Caco-2 (cell line): ENCODE data around the gene AK2. TPM values are rescaled to one million over a fixed set of nuclear protein-coding genes. Genes with fewer than 3 reads are reported as not detected.

Experiments used
- BruUV-seq: library from RNA; stranded (reverse); fragments of 400-500 nt; replicated peaks from 2 replicates; lab custom pipeline; 2021; lab: Mats Ljungman, UMichigan
- CTCF ChIA-PET: fragments of 300-600 bp; sonication (Branson Sonifier 250); formaldehyde crosslinking; loops from one replicate; lab custom pipeline; 2022; ENCODE audit warnings: antibody characterized with exemption; lab: Charles Lee
- POLR2A ChIA-PET: fragments of 300-600 bp; sonication (Branson Sonifier 250); formaldehyde crosslinking; loops from one replicate; lab custom pipeline; 2022; ENCODE audit warnings: antibody characterized with exemption; lab: Charles Lee
- DNase-seq, 2 experiments: peaks; one replicate each; pipeline versions ENCODE4 v3.0.0 to v3.0.0-alpha.2; 2020 to 2022
- H3K27me3 ChIP-seq: replicated peaks from 2 replicates; pipeline ENCODE4 v1.6.0; 2011; ENCODE audit warnings: low read length; ENCODE audit not compliant: control insufficient read depth, insufficient read depth
- H3K36me3 ChIP-seq: 2 replicates; pipeline ENCODE4 v1.5.1; 2011; ENCODE audit warnings: low read length; ENCODE audit not compliant: control insufficient read depth, insufficient read depth
- H3K4me1 ChIP-seq: fragments of 250-450 bp; sonication (Bioruptor Pico); 2 replicates; pipeline ENCODE4 v1.5.1; 2020; ENCODE audit warnings: mild to moderate bottlenecking
- H3K4me3 ChIP-seq: 2 replicates; pipeline ENCODE4 v1.5.1; 2011; ENCODE audit warnings: low read depth, mild to moderate bottlenecking, control low read depth, low read length
- H3K9me3 ChIP-seq: fragments of 250-450 bp; sonication (Bioruptor Pico); 2 replicates; pipeline ENCODE4 v1.5.1; 2020; ENCODE audit warnings: mild to moderate bottlenecking, moderate library complexity
- H3K27ac Mint-ChIP-seq: one replicate; pipeline ENCODE4 v1.8.0; 2022; ENCODE audit warnings: mixed read lengths; ENCODE audit not compliant: unreplicated experiment
- H3K27me3 Mint-ChIP-seq: one replicate; pipeline ENCODE4 v1.8.0; 2022; ENCODE audit warnings: mixed read lengths; ENCODE audit not compliant: insufficient read depth, unreplicated experiment
- H3K36me3 Mint-ChIP-seq: one replicate; pipeline ENCODE4 v1.8.0; 2022; ENCODE audit warnings: mild to moderate bottlenecking, mixed read lengths; ENCODE audit not compliant: insufficient read depth, unreplicated experiment
- H3K4me1 Mint-ChIP-seq: one replicate; pipeline ENCODE4 v1.8.0; 2022; ENCODE audit warnings: low read depth, mixed read lengths; ENCODE audit not compliant: unreplicated experiment
- H3K4me3 Mint-ChIP-seq: one replicate; pipeline ENCODE4 v1.8.0; 2022; ENCODE audit warnings: mild to moderate bottlenecking, moderate library complexity, mixed read lengths; ENCODE audit not compliant: unreplicated experiment
- H3K9me3 Mint-ChIP-seq: one replicate; pipeline ENCODE4 v1.8.0; 2022; ENCODE audit warnings: mixed read lengths; ENCODE audit not compliant: unreplicated experiment
- intact Hi-C: fragments of 100-400 bp; cut with micrococcal nuclease; formaldehyde crosslinking; loops from one replicate; pipeline ENCODE4 v1.10.0; 2022; ENCODE audit not compliant: unreplicated experiment
- total RNA-seq: library from RNA; stranded (reverse); gene quantifications from 2 replicates; pipeline ENCODE4 v1.2.3, GENCODE V29; 2022
- TF ChIP-seq, protein P1 (sequence below), 2 experiments: fragments of 200-600 bp in 1 of 2; IDR thresholded peaks; 1 replicate in 1 of 2; 2 replicates in 1 of 2; pipeline versions ENCODE4 v1.5.1 to v1.8.0; 2011 to 2022; ENCODE audit warnings: antibody characterized with exemption in 1 of 2, control low read depth in 1 of 2, inconsistent platforms in 1 of 2, low read depth in 1 of 2, low read length in 1 of 2, mild to moderate bottlenecking in 1 of 2, moderate library complexity in 1 of 2; ENCODE audit not compliant: insufficient read depth in 1 of 2, severe bottlenecking in 1 of 2, unreplicated experiment in 1 of 2

The AK2 gene
- total RNA-seq, 1 experiment from 2014 or later = 127 TPM

DNA sequence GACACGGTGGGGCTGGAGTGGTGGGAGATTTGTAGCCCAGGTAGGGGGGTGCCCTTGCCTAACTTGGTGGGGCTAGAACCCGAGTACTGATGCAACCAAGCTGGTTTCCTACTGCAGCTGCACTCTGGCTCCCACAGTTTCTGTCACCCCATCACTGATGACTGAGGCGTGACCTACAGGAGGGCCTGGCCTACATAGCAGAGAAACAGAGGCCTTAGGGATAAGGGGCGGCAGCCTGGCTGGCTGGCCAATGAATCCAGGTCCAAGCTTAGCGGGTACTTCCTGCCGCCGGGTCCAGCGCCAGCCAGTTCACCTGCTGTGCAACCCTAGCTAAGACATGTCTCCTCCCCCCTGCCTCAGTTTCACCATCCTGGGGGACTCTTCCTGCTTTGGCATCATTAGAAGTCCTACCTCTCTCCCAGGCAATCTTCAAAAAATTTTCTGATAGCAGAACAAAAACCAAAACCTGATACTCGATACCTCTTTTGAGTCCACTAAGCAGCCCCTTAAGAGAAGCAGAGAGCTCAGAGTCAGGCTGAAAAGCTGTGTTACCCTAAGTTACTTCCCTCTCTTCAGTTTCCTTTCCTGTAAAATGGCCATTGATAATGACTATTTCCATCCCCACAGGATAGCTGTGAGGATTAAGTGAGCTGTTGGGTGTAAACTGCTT, 44.7 kb downstream of the AK2 start:
- no peaks in the 10 kb centered on the region for H3K36me3 ChIP-seq
- H3K27me3 Mint-ChIP-seq = no peaks in the 10 kb centered on the region
- TF ChIP-seq, protein P1, sequence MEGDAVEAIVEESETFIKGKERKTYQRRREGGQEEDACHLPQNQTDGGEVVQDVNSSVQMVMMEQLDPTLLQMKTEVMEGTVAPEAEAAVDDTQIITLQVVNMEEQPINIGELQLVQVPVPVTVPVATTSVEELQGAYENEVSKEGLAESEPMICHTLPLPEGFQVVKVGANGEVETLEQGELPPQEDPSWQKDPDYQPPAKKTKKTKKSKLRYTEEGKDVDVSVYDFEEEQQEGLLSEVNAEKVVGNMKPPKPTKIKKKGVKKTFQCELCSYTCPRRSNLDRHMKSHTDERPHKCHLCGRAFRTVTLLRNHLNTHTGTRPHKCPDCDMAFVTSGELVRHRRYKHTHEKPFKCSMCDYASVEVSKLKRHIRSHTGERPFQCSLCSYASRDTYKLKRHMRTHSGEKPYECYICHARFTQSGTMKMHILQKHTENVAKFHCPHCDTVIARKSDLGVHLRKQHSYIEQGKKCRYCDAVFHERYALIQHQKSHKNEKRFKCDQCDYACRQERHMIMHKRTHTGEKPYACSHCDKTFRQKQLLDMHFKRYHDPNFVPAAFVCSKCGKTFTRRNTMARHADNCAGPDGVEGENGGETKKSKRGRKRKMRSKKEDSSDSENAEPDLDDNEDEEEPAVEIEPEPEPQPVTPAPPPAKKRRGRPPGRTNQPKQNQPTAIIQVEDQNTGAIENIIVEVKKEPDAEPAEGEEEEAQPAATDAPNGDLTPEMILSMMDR (IDR thresholded peaks at IDR 0.05; ENCODE audit: insufficient read depth in 1 of 2, low read depth in 1 of 2, low read length in 1 of 2, severe bottlenecking in 1 of 2, unreplicated experiment in 1 of 2) = no peak
- peak overlapping the region; percentile 23 for H3K4me3 Mint-ChIP-seq
- intact Hi-C loops = loop anchor here (5.0 kb wide), 1 partner anchor 60 kb away; no protein-coding TSS in a partner anchor
- no peak overlapping the region for H3K4me3 ChIP-seq
- no peaks in the 10 kb centered on the region for H3K9me3 Mint-ChIP-seq
- no peaks in the 10 kb centered on the region for H3K9me3 ChIP-seq
- no peaks in the 10 kb centered on the region for H3K27me3 ChIP-seq
- H3K4me1 Mint-ChIP-seq = peaks cover 9% of the 10 kb centered on the region
- H3K27ac Mint-ChIP-seq = peak overlapping the region; percentile 67
- peaks cover 10% of the 10 kb centered on the region for H3K36me3 Mint-ChIP-seq
- BruUV-seq = no TSS peak
- peaks cover 18% of the 10 kb centered on the region for H3K4me1 ChIP-seq
- DNase-seq = no peak
- ChIA-PET CTCF (interaction anchor here (0.5 to 1.2 kb wide), 5 partner anchors 9 to 471 kb away, joined by 3 to 8 read pairs (median 7); no protein-coding TSS in a partner anchor), POLR2A (interaction anchor here (0.5 to 1.1 kb wide), 5 partner anchors 14 to 106 kb away, joined by 3 to 7 read pairs (median 4); partner anchors contain the start of genes AZIN2 and RNF19B)

DNA sequence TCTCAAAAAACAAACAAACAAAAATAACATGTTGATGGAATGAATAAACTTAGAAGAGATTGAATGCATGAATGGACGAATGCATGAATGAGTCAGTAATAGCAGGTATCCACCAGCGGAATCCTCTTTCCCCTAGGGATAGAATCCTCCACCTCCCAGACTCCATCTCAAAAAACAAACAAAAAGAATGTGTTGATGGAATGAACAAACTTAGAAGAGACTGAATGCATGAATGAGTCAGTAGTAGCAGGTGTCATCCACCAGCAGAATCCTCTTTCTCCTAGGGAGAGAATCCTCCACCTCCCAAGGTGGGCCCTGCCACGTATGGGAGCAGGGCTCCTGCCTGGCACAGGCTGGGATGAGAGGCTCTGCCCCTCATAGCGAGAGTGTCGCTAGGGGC, 45.3 kb downstream of the AK2 start:
- Mint-ChIP-seq H3K36me3 (peaks cover 10% of the 10 kb centered on the region), H3K4me1 (peaks cover 9% of the 10 kb centered on the region), H3K4me3 (no peak overlapping the region), H3K9me3 (no peaks in the 10 kb centered on the region), H3K27ac (peak overlapping the region; percentile 67), H3K27me3 (no peaks in the 10 kb centered on the region)
- peaks cover 18% of the 10 kb centered on the region for H3K4me1 ChIP-seq
- ChIA-PET CTCF (no interaction called here), POLR2A (no interaction called here)
- no TSS peak for BruUV-seq
- TF ChIP-seq, protein P1 (IDR thresholded peaks at IDR 0.05; ENCODE audit: insufficient read depth in 1 of 2, low read depth in 1 of 2, low read length in 1 of 2, severe bottlenecking in 1 of 2, unreplicated experiment in 1 of 2) = no peak
- H3K27me3 ChIP-seq = no peaks in the 10 kb centered on the region
- H3K4me3 ChIP-seq = no peak overlapping the region
- no peaks in the 10 kb centered on the region for H3K9me3 ChIP-seq
- no peaks in the 10 kb centered on the region for H3K36me3 ChIP-seq
- intact Hi-C loops = loop anchor here (5.0 kb wide), 1 partner anchor 59 kb away; no protein-coding TSS in a partner anchor
- DNase-seq = no peak

DNA sequence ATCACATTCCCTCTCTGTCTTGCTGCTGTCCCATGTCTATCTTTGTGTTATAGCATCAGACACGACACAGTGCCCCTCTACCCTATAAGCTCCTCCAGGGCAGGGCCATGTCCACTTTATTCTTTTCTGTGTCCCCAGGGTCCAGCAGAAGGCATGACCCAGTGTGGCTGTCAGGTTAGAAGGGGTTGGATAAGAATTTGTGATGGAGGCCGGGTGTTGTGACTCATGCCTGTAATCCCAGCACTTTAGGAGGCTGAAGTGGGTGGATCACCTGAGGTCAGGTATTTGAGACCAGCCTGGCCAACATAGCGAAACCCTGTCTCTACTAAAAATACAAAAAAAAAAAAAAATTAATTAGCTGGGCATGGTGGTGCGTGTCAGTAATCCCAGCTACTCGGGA, 45.8 kb downstream of the AK2 start:
- no peaks in the 10 kb centered on the region for H3K36me3 ChIP-seq
- TF ChIP-seq, protein P1 (IDR thresholded peaks at IDR 0.05; ENCODE audit: insufficient read depth in 1 of 2, low read depth in 1 of 2, low read length in 1 of 2, severe bottlenecking in 1 of 2, unreplicated experiment in 1 of 2) = no peak

More for the DNA sequence above, 45.8 kb downstream of the AK2 start:
- ChIA-PET POLR2A (no interaction called here), CTCF (no interaction called here)
- intact Hi-C loops = loop anchor here (5.0 kb wide), 1 partner anchor 59 kb away; no protein-coding TSS in a partner anchor
- no peaks in the 10 kb centered on the region for H3K27me3 Mint-ChIP-seq
- Histone ChIP-seq H3K9me3 (no peaks in the 10 kb centered on the region), H3K27me3 (no peaks in the 10 kb centered on the region), H3K4me3 (no peak overlapping the region), H3K4me1 (peaks cover 18% of the 10 kb centered on the region)
- H3K9me3 Mint-ChIP-seq = no peaks in the 10 kb centered on the region
- peaks cover 9% of the 10 kb centered on the region for H3K4me1 Mint-ChIP-seq
- no peak overlapping the region for H3K4me3 Mint-ChIP-seq
- no TSS peak for BruUV-seq
- peaks cover 10% of the 10 kb centered on the region for H3K36me3 Mint-ChIP-seq
- no peak overlapping the region for H3K27ac Mint-ChIP-seq
- DNase-seq = no peak
